ENCODE data around the gene U2SURP.

GRCh38 chr3:143070977-143071551, 69.7 kb downstream of the U2SURP start:
- TF ChIP-seq CTCF (IDR thresholded peaks at IDR 0.05), result no peak
- no peak for TF ChIP-seq POLR2A (IDR thresholded peaks at IDR 0.05; ENCODE audit: low read depth)
- TF ChIP-seq POLR2AphosphoS5 (IDR thresholded peaks at IDR 0.05), result no peak
- TF ChIP-seq EP300 (IDR thresholded peaks at IDR 0.05), result no peak
